PC-3 (cell line): ENCODE data around the gene PIEZO2. TPM values are rescaled to one million over a fixed set of nuclear protein-coding genes. Genes with fewer than 3 reads are reported as not detected.

Experiments used
- ATAC-seq: fragments of 200-7000 bp; cut with Tn5 transposase; 2 replicates; pipeline ENCODE4 v1.9.1; 2020; ENCODE audit warnings: mild to moderate bottlenecking, moderate library complexity
- BruUV-seq: library from RNA; stranded (reverse); fragments of 400-500 nt; replicated peaks from 2 replicates; lab custom pipeline; 2021; lab: Mats Ljungman, UMichigan
- CTCF ChIA-PET: fragments of 300-600 bp; sonication (Branson Sonifier 250); formaldehyde crosslinking; loops from one replicate; lab custom pipeline; 2022; ENCODE audit warnings: antibody characterized with exemption; lab: Charles Lee
- POLR2A ChIA-PET: fragments of 300-600 bp; sonication (Branson Sonifier 250); formaldehyde crosslinking; loops from one replicate; lab custom pipeline; 2022; ENCODE audit warnings: antibody characterized with exemption; ENCODE audit not compliant: unreplicated experiment; lab: Charles Lee
- DNase-seq: peaks from one replicate; pipeline ENCODE4 v3.0.0-alpha.2; 2015
- H2AFZ ChIP-seq: fragments of 300-600 bp; sonication (generic); 2 replicates; pipeline ENCODE4 v1.6.0; 2016; ENCODE audit warnings: antibody characterized with exemption, low read length
- H3F3A ChIP-seq: fragments of 300-600 bp; sonication (generic); one replicate; pipeline ENCODE4 v1.6.0; 2017; ENCODE audit warnings: antibody characterized with exemption, low read length, control low read depth, mild to moderate bottlenecking; ENCODE audit not compliant: unreplicated experiment
- H3K27ac ChIP-seq: fragments of 300-600 bp; sonication (generic); 2 replicates; pipeline ENCODE4 v1.5.1; 2016; ENCODE audit warnings: mild to moderate bottlenecking, low read length
- H3K27me3 ChIP-seq: fragments of 300-600 bp; sonication (generic); 2 replicates; pipeline ENCODE4 v1.6.1; 2016; ENCODE audit warnings: low read length, mixed read lengths
- H3K36me3 ChIP-seq: fragments of 300-600 bp; sonication (generic); 2 replicates; pipeline ENCODE4 v1.6.1; 2016; ENCODE audit warnings: low read depth, mixed run types, low read length, mixed read lengths
- H3K4me1 ChIP-seq: fragments of 300-600 bp; sonication (generic); 2 replicates; pipeline ENCODE4 v1.5.1; 2016; ENCODE audit warnings: low read length; ENCODE audit not compliant: insufficient read depth
- H3K4me2 ChIP-seq: fragments of 300-600 bp; sonication (generic); 2 replicates; pipeline ENCODE4 v1.6.0; 2016; ENCODE audit warnings: low read length
- H3K4me3 ChIP-seq: fragments of 300-600 bp; sonication (generic); 2 replicates; pipeline ENCODE4 v1.5.1; 2016; ENCODE audit warnings: mild to moderate bottlenecking, low read length, mixed read lengths
- H3K79me2 ChIP-seq: fragments of 300-600 bp; sonication (generic); 2 replicates; pipeline ENCODE4 v1.6.1; 2017; ENCODE audit warnings: low read length, mixed read lengths
- H3K9ac ChIP-seq: fragments of 300-600 bp; sonication (generic); 2 replicates; pipeline ENCODE4 v1.6.0; 2016; ENCODE audit warnings: mild to moderate bottlenecking, low read length
- H3K9me2 ChIP-seq: fragments of 300-600 bp; sonication (generic); replicated peaks from 2 replicates; pipeline ENCODE4 v1.6.1; 2016; ENCODE audit warnings: mixed run types, low read length, mixed read lengths
- H3K9me3 ChIP-seq: fragments of 300-600 bp; sonication (generic); 2 replicates; pipeline ENCODE4 v1.6.1; 2016; ENCODE audit warnings: low read length, mixed read lengths
- H4K20me1 ChIP-seq: fragments of 300-600 bp; sonication (generic); 2 replicates; pipeline ENCODE4 v1.6.1; 2016; ENCODE audit warnings: low read length, mixed read lengths
- EZH2 ChIP-seq: fragments of 300-600 bp; sonication (generic); IDR thresholded peaks from one replicate; pipeline ENCODE4 v1.6.1; 2017; ENCODE audit warnings: antibody characterized with exemption, mild to moderate bottlenecking, low read length; ENCODE audit not compliant: unreplicated experiment
- EZH2phosphoT487 ChIP-seq: fragments of 300-600 bp; sonication (generic); IDR thresholded peaks from 2 replicates; pipeline ENCODE4 v1.6.1; 2018; ENCODE audit warnings: mild to moderate bottlenecking, antibody characterized with exemption, low read length, borderline replicate concordance
- intact Hi-C: fragments of 100-400 bp; cut with micrococcal nuclease; formaldehyde crosslinking; loops from 2 replicates; pipeline ENCODE4 v1.9.0; 2023
- total RNA-seq: library from RNA; depleted of rRNA; stranded (reverse); fragments of >200 nt; gene quantifications from 2 replicates; pipeline ENCODE4 v1.2.3, GENCODE V29; 2014
- TF ChIP-seq, protein P1 (sequence below): fragments of 300-600 bp; sonication (generic); conservative IDR thresholded peaks from 2 replicates; pipeline ENCODE4 v1.5.1; 2017; ENCODE audit warnings: antibody characterized with exemption, low read depth, mild to moderate bottlenecking, low read length

Gene PIEZO2
- total RNA-seq, 1 experiment from 2014 or later, result not detected

- Histone ChIP-seq H3K4me3 (no peak overlapping the region), H3K79me2 (no peaks in the 10 kb centered on the region), H3K9me2 (no peaks in the 10 kb centered on the region), H2AFZ (no peak overlapping the region), H4K20me1 (no peaks in the 10 kb centered on the region), H3K27ac (no peak overlapping the region), H3K27me3 (peaks cover 63% of the 10 kb centered on the region), H3K36me3 (no peaks in the 10 kb centered on the region), H3F3A (no peaks in the 10 kb centered on the region), H3K9ac (no peak overlapping the region), H3K4me1 (no peaks in the 10 kb centered on the region), H3K9me3 (no peaks in the 10 kb centered on the region), H3K4me2 (peak overlapping the region; percentile 19; the same call in 1 of the 2 replicates)
- peak; percentile 58 for DNase-seq
- peak; percentile 77 for ATAC-seq
- POLR2A ChIA-PET, result no interaction called here
- CTCF ChIA-PET, result no interaction called here
- TF ChIP-seq EZH2phosphoT487 (no peak), EZH2 (no peak)
- TF ChIP-seq, protein P1, sequence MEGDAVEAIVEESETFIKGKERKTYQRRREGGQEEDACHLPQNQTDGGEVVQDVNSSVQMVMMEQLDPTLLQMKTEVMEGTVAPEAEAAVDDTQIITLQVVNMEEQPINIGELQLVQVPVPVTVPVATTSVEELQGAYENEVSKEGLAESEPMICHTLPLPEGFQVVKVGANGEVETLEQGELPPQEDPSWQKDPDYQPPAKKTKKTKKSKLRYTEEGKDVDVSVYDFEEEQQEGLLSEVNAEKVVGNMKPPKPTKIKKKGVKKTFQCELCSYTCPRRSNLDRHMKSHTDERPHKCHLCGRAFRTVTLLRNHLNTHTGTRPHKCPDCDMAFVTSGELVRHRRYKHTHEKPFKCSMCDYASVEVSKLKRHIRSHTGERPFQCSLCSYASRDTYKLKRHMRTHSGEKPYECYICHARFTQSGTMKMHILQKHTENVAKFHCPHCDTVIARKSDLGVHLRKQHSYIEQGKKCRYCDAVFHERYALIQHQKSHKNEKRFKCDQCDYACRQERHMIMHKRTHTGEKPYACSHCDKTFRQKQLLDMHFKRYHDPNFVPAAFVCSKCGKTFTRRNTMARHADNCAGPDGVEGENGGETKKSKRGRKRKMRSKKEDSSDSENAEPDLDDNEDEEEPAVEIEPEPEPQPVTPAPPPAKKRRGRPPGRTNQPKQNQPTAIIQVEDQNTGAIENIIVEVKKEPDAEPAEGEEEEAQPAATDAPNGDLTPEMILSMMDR, result no peak
- no TSS peak for BruUV-seq
- intact Hi-C loops, result no loop called here
Observed at GRCh38 chr18:10715791-10716190, 433.6 kb downstream of the PIEZO2 start.

GRCh38 chr18:10713409-10713808 lies 436.0 kb downstream of the PIEZO2 start:
- POLR2A ChIA-PET, result no interaction called here
- no peaks in the 10 kb centered on the region for H3K9me3 ChIP-seq
- DNase-seq, result no peak
- no peaks in the 10 kb centered on the region for H3K4me1 ChIP-seq
- H3K9me2 ChIP-seq, result no peaks in the 10 kb centered on the region
- H3K27ac ChIP-seq, result no peak overlapping the region
- no peak for ATAC-seq
- H3K27me3 ChIP-seq, result peaks cover 84% of the 10 kb centered on the region
- BruUV-seq, result no TSS peak
- H3K4me3 ChIP-seq, result no peak overlapping the region
- CTCF ChIA-PET, result no interaction called here
- intact Hi-C loops, result no loop called here
- H3K79me2 ChIP-seq, result no peaks in the 10 kb centered on the region
- no peak overlapping the region for H3K4me2 ChIP-seq
- H3K9ac ChIP-seq, result no peak overlapping the region
- H3F3A ChIP-seq, result no peaks in the 10 kb centered on the region
- TF ChIP-seq EZH2 (no peak), EZH2phosphoT487 (no peak)
- TF ChIP-seq, protein P1, result no peak
- H4K20me1 ChIP-seq, result no peaks in the 10 kb centered on the region
- H2AFZ ChIP-seq, result no peak overlapping the region
- no peaks in the 10 kb centered on the region for H3K36me3 ChIP-seq

DNA sequence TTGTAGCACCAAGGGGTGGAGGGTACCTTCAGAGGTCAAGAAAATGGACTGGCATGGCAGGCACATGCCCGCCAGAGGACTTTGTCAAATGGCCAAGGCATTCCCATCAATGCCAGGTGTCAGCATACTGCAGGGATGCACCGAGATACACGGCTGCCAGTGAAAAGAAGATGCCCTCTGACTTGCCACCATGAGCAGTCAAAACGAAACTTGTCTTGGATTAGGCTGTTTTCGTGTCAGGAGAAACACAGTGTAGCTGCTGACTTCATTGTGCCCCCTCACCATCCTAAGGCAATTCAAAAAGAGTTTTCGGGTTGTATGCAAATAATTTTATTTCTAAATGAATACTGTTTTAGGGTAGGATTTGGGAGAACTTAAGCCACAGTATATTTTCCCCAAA lies 442.1 kb downstream of the PIEZO2 start:
- no peak overlapping the region for H3K4me3 ChIP-seq
- no peaks in the 10 kb centered on the region for H4K20me1 ChIP-seq
- H3K27me3 ChIP-seq, result peaks cover 86% of the 10 kb centered on the region
- H2AFZ ChIP-seq, result no peak overlapping the region
- no TSS peak for BruUV-seq
- no peaks in the 10 kb centered on the region for H3K4me1 ChIP-seq
- no peak overlapping the region for H3K4me2 ChIP-seq
- H3K79me2 ChIP-seq, result no peaks in the 10 kb centered on the region
- H3F3A ChIP-seq, result no peaks in the 10 kb centered on the region
- no peak for DNase-seq
- no peak overlapping the region for H3K27ac ChIP-seq
- CTCF ChIA-PET, result no interaction called here
- intact Hi-C loops, result no loop called here
- ATAC-seq, result no peak
- TF ChIP-seq EZH2 (no peak), EZH2phosphoT487 (no peak)
- TF ChIP-seq, protein P1, result no peak
- H3K9ac ChIP-seq, result no peak overlapping the region
- H3K9me2 ChIP-seq, result no peaks in the 10 kb centered on the region
- H3K9me3 ChIP-seq, result no peaks in the 10 kb centered on the region
- H3K36me3 ChIP-seq, result no peaks in the 10 kb centered on the region
- POLR2A ChIA-PET, result no interaction called here
